Keratinocyte (primary cell): ENCODE measurements around the gene BMAL2. TPM values are rescaled to one million over a fixed set of nuclear protein-coding genes. Genes with fewer than 3 reads are reported as not detected.

Experiments used
- DNase-seq: peaks from one replicate; pipeline ENCODE4 v3.0.0-alpha.2; 2011; ENCODE audit warnings: low read depth, missing footprints, low spot score
- FAIRE-seq: peaks from 2 replicates; lab custom pipeline; 2011; peaks lifted over from hg19 to GRCh38; lab: Jason Lieb, UNC
- H2AFZ ChIP-seq: 2 replicates; pipeline ENCODE4 v1.6.0; 2012; ENCODE audit warnings: low read length, control low read depth, inconsistent platforms; ENCODE audit not compliant: control insufficient read depth
- H3K27ac ChIP-seq: 2 replicates; pipeline ENCODE4 v1.5.1; 2011; ENCODE audit warnings: low read length; ENCODE audit not compliant: control insufficient read depth, insufficient read depth
- H3K27me3 ChIP-seq: 3 replicates; pipeline ENCODE4 v1.6.0; 2011; ENCODE audit warnings: low read length; ENCODE audit not compliant: control insufficient read depth, insufficient read depth; ENCODE audit errors: extremely low read depth
- H3K36me3 ChIP-seq, 2 experiments: 2 replicates in 1 of 2; 3 replicates in 1 of 2; pipeline ENCODE4 v1.5.1; 2011; ENCODE audit warnings: low read length in 2 of 2, mild to moderate bottlenecking in 1 of 2; ENCODE audit not compliant: control insufficient read depth in 2 of 2, insufficient read depth in 2 of 2; ENCODE audit errors: extremely low read depth in 1 of 2
- H3K4me1 ChIP-seq: 3 replicates; pipeline ENCODE4 v1.5.1; 2011; ENCODE audit warnings: low read length; ENCODE audit not compliant: control insufficient read depth, insufficient read depth; ENCODE audit errors: extremely low read depth
- H3K4me2 ChIP-seq: 3 replicates; pipeline ENCODE4 v1.6.0; 2011; ENCODE audit warnings: low read depth, low read length; ENCODE audit not compliant: control insufficient read depth, insufficient read depth; ENCODE audit errors: extremely low read depth
- H3K4me3 ChIP-seq, 3 experiments: fragments of 200-600 bp in 1 of 3; sonication (generic) in 1 of 3; 2 replicates in 2 of 3; 3 replicates in 1 of 3; pipeline ENCODE4 v1.5.1; 2011 to 2016; ENCODE audit warnings: low read length in 3 of 3, mild to moderate bottlenecking in 3 of 3, control low read depth in 2 of 3, inconsistent platforms in 1 of 3, low read depth in 1 of 3, mixed read lengths in 1 of 3, mixed run types in 1 of 3, moderate library complexity in 1 of 3; ENCODE audit not compliant: control insufficient read depth in 2 of 3, insufficient read depth in 2 of 3; ENCODE audit errors: extremely low read depth in 1 of 3
- H3K79me2 ChIP-seq: 2 replicates; pipeline ENCODE4 v1.6.0; 2012; ENCODE audit warnings: low read length; ENCODE audit not compliant: control insufficient read depth, insufficient read depth
- H3K9ac ChIP-seq: 3 replicates; pipeline ENCODE4 v1.6.0; 2011; ENCODE audit warnings: low read length; ENCODE audit not compliant: control insufficient read depth, insufficient read depth; ENCODE audit errors: extremely low read depth
- H3K9me1 ChIP-seq: 3 replicates; pipeline ENCODE4 v1.6.0; 2011; ENCODE audit warnings: low read length; ENCODE audit not compliant: control insufficient read depth, insufficient read depth; ENCODE audit errors: extremely low read depth
- H3K9me3 ChIP-seq: 2 replicates; pipeline ENCODE4 v1.5.1; 2012; ENCODE audit warnings: low read depth, low read length; ENCODE audit not compliant: control insufficient read depth
- H4K20me1 ChIP-seq: 3 replicates; pipeline ENCODE4 v1.6.0; 2011; ENCODE audit warnings: low read length; ENCODE audit not compliant: control insufficient read depth, insufficient read depth; ENCODE audit errors: extremely low read depth
- EZH2 ChIP-seq: IDR thresholded peaks from one replicate; pipeline ENCODE4 v1.6.1; 2012; ENCODE audit warnings: inconsistent platforms, mild to moderate bottlenecking, low read length, moderate library complexity
- dilution Hi-C: fragments of 300-500 bp; cut with MboI; formaldehyde crosslinking; loops from one replicate; pipeline ENCODE4 v1.7.0; 2020; ENCODE audit warnings: low sequenced_read_pairs; ENCODE audit not compliant: extremely low pct_ligation_motif_present
- polyA plus RNA-seq, 5 experiments: library from polyadenylated mRNA; depleted of rRNA in 3 of 5; stranded (reverse) in 3 of 5; stranded (forward) in 1 of 5; unstranded in 1 of 5; fragments of >200 nt; gene quantifications; 1 replicate in 1 of 5; 2 replicates in 3 of 5; 3 replicates in 1 of 5; pipeline versions ENCODE4 v1.2.1 to v1.2.3, GENCODE V29; 2011 to 2012; ENCODE audit warnings: missing spikeins in 2 of 5, low read depth in 1 of 5, low replicate concordance in 1 of 5
- TF ChIP-seq, protein P1 (sequence below), 3 experiments: IDR thresholded peaks in 1 of 3; conservative IDR thresholded peaks in 1 of 3; optimal IDR thresholded peaks in 1 of 3; 2 replicates in 2 of 3; 3 replicates in 1 of 3; pipeline versions ENCODE3 to v1.5.1; 2011; ENCODE audit warnings: low read length in 3 of 3, mild to moderate bottlenecking in 3 of 3, moderate library complexity in 2 of 3, control low read depth in 1 of 3, inconsistent platforms in 1 of 3; ENCODE audit not compliant: insufficient read depth in 2 of 3; ENCODE audit errors: extremely low read depth in 1 of 3

Gene BMAL2
- polyA plus RNA-seq, 1 donor (not counting 4 experiments of a cell fraction or from before 2014, with no cell fraction given), result 33.6 TPM

DNA sequence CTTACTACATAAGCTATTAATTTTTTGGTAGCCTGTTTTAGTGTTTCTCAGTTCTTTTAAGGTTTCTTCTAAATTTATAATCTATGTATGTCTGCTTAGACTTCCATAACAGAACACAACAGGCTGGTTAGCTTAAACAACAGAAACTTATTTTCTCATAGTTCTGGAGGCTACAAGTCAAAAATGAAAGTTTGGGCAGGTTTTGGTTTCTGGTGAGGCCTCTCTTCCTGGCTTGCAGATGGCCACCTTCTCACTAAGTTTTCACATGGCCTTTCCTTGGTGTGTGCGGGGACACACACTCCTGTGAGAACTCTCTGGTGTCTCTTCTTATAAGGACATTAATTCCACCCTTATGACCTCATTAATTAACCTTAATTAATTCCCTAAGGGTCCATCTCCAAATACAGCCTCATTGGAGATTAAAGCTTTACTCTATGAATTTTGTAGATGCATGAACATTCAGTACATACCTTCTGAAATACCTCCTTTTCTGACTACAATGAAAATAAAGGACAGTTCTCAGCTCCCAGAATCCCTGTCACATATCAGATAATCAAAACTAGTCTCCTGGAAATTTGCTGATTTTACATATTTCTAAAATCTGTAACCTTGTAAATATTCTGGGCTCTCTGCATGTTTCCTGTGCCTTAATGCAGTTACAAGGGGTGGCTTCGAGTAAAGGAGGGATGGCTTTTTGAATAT is 23.2 kb upstream of the BMAL2 start:
- FAIRE-seq (no peak), DNase-seq (no peak)
- H4K20me1 ChIP-seq, result no peaks in the 10 kb centered on the region
- H3K9me1 ChIP-seq, result no peaks in the 10 kb centered on the region
- H3K4me2 ChIP-seq, result no peak overlapping the region
- no peaks in the 10 kb centered on the region for H3K4me1 ChIP-seq
- no peak overlapping the region for H3K9ac ChIP-seq
- no peak overlapping the region for H2AFZ ChIP-seq
- TF ChIP-seq, protein P1, sequence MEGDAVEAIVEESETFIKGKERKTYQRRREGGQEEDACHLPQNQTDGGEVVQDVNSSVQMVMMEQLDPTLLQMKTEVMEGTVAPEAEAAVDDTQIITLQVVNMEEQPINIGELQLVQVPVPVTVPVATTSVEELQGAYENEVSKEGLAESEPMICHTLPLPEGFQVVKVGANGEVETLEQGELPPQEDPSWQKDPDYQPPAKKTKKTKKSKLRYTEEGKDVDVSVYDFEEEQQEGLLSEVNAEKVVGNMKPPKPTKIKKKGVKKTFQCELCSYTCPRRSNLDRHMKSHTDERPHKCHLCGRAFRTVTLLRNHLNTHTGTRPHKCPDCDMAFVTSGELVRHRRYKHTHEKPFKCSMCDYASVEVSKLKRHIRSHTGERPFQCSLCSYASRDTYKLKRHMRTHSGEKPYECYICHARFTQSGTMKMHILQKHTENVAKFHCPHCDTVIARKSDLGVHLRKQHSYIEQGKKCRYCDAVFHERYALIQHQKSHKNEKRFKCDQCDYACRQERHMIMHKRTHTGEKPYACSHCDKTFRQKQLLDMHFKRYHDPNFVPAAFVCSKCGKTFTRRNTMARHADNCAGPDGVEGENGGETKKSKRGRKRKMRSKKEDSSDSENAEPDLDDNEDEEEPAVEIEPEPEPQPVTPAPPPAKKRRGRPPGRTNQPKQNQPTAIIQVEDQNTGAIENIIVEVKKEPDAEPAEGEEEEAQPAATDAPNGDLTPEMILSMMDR (optimal IDR thresholded peaks at IDR 0.05 in 1 of 3, IDR thresholded peaks at IDR 0.05 in 1 of 3, conservative IDR thresholded peaks at IDR 0.05 in 1 of 3; ENCODE audit: extremely low read depth in 1 of 3, insufficient read depth in 2 of 3, low read length in 3 of 3), result no peak
- TF ChIP-seq EZH2, result no peak
- H3K36me3 ChIP-seq, result peaks cover 3 to 5% of the 10 kb centered on the region in 2 experiments
- no peaks in the 10 kb centered on the region for H3K79me2 ChIP-seq
- no peak overlapping the region for H3K27ac ChIP-seq
- no peaks in the 10 kb centered on the region for H3K9me3 ChIP-seq
- dilution Hi-C loops, result no loop called here
- H3K4me3 ChIP-seq, result no peak overlapping the region
- no peaks in the 10 kb centered on the region for H3K27me3 ChIP-seq

DNA sequence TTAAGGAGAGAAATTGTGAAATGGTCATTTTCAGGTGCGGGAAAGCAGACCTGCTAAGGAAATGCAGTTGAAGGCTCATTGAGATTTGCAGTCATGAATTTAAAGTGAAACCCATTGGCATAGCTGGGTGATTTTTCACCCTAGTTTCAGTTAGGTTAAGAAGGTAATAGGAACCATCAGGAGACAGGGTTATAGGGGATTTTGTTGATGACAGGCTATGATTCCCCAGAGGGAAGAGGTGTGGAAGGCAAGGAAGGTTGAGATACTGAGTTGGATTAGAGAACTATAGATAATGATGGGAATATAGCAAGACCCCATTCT is 22.7 kb upstream of the BMAL2 start:
- Histone ChIP-seq H3K36me3 (peaks cover 4 to 5% of the 10 kb centered on the region in 2 experiments), H3K9ac (no peak overlapping the region), H3K4me1 (no peaks in the 10 kb centered on the region), H3K4me2 (no peak overlapping the region), H3K27me3 (no peaks in the 10 kb centered on the region), H3K79me2 (no peaks in the 10 kb centered on the region), H2AFZ (no peak overlapping the region), H4K20me1 (no peaks in the 10 kb centered on the region), H3K9me3 (no peaks in the 10 kb centered on the region), H3K9me1 (no peaks in the 10 kb centered on the region), H3K27ac (no peak overlapping the region), H3K4me3 (no peak overlapping the region)
- DNase-seq (no peak), FAIRE-seq (no peak)
- dilution Hi-C loops, result no loop called here
- no peak for TF ChIP-seq EZH2
- TF ChIP-seq, protein P1 (optimal IDR thresholded peaks at IDR 0.05 in 1 of 3, IDR thresholded peaks at IDR 0.05 in 1 of 3, conservative IDR thresholded peaks at IDR 0.05 in 1 of 3; ENCODE audit: extremely low read depth in 1 of 3, insufficient read depth in 2 of 3, low read length in 3 of 3), result no peak
